HCT116 (cell line): Measurements from ENCODE around the gene SSH2. TPM values are rescaled to one million over a fixed set of nuclear protein-coding genes. Genes with fewer than 3 reads are reported as not detected.

Source experiments
- ATAC-seq: fragments of 200-7000 bp; cut with Tn5 transposase; 2 replicates; pipeline ENCODE4 v1.9.1; 2020; ENCODE audit warnings: mild to moderate bottlenecking, moderate library complexity
- BruUV-seq: library from RNA; stranded (reverse); fragments of 400-500 nt; replicated peaks from 2 replicates; lab custom pipeline; 2021; lab: Mats Ljungman, UMichigan
- CTCF ChIA-PET: fragments of 300-600 bp; sonication (Branson Sonifier 250); formaldehyde crosslinking; loops from one replicate; lab custom pipeline; 2021; ENCODE audit warnings: antibody characterized with exemption; lab: Charles Lee
- POLR2A ChIA-PET: fragments of 300-600, 350-600 bp; sonication (Branson Sonifier 250); formaldehyde crosslinking; loops from one replicate; lab custom pipeline; 2021; ENCODE audit warnings: antibody characterized with exemption; lab: Charles Lee
- RAD21 ChIA-PET, 2 experiments: fragments of 300-600 bp; sonication (Branson Sonifier 250); formaldehyde crosslinking; loops; one replicate each; lab custom pipeline; 2023; ENCODE audit warnings: low total read pairs in 2 of 2; ENCODE audit not compliant: uncharacterized antibody in 2 of 2, unreplicated experiment in 2 of 2, low non-redundant PET in 1 of 2; lab: Charles Lee
- DNase-seq: peaks from one replicate; pipeline ENCODE4 v3.0.0-alpha.2; 2010; ENCODE audit warnings: low read depth, low spot score
- H2AFZ ChIP-seq: fragments of 200-600 bp; shearing (Covaris generic), sonication (generic); 2 replicates; pipeline ENCODE4 v1.6.1; 2017; ENCODE audit warnings: low read depth, mixed run types, mixed read lengths, antibody characterized with exemption, low read length; ENCODE audit not compliant: poor library complexity, severe bottlenecking
- H3K27ac ChIP-seq: 2 replicates; pipeline ENCODE4 v1.5.1; 2012; ENCODE audit warnings: low read depth, low read length
- H3K27me3 ChIP-seq: fragments of 200-600 bp; sonication (generic); 2 replicates; pipeline ENCODE4 v1.6.1; 2016; ENCODE audit warnings: mixed run types, low read length, mixed read lengths; ENCODE audit not compliant: insufficient read depth
- H3K36me3 ChIP-seq, 2 experiments: fragments of 200-500 bp in 1 of 2; fragments of 200-600 bp in 1 of 2; sonication (Bioruptor generic) in 1 of 2; sonication (generic) in 1 of 2; 2 replicates each; pipeline versions ENCODE4 v1.5.1 to v1.6.1; 2014 to 2016; ENCODE audit warnings: low read length in 2 of 2, inconsistent platforms in 1 of 2, mixed read lengths in 1 of 2, mixed run types in 1 of 2; ENCODE audit not compliant: insufficient read depth in 2 of 2, control insufficient read depth in 1 of 2
- H3K4me1 ChIP-seq, 2 experiments: fragments of 200-600 bp in 1 of 2; sonication (generic) in 1 of 2; 2 replicates each; pipeline versions ENCODE4 v1.5.1 to v1.6.1; 2012 to 2017; ENCODE audit warnings: low read length in 2 of 2, inconsistent platforms in 1 of 2, mild to moderate bottlenecking in 1 of 2, mixed read lengths in 1 of 2, mixed run types in 1 of 2, moderate library complexity in 1 of 2; ENCODE audit not compliant: insufficient read depth in 2 of 2, control insufficient read depth in 1 of 2
- H3K4me2 ChIP-seq: fragments of 200-600 bp; sonication (generic); 2 replicates; pipeline ENCODE4 v1.6.1; 2017; ENCODE audit warnings: mixed run types, low read length, mixed read lengths
- H3K4me3 ChIP-seq, 2 experiments: fragments of 200-600 bp in 1 of 2; sonication (generic) in 1 of 2; replicated peaks in 1 of 2; 2 replicates each; pipeline ENCODE4 v1.5.1; 2011 to 2016; ENCODE audit warnings: low read length in 2 of 2, control low read depth in 1 of 2, low read depth in 1 of 2, mild to moderate bottlenecking in 1 of 2, mixed read lengths in 1 of 2, mixed run types in 1 of 2
- H3K79me2 ChIP-seq: fragments of 200-600 bp; sonication (generic); 2 replicates; pipeline ENCODE4 v1.6.1; 2017; ENCODE audit warnings: mild to moderate bottlenecking, mixed run types, low read length, moderate library complexity, mixed read lengths; ENCODE audit not compliant: insufficient read depth
- H3K9ac ChIP-seq: fragments of 200-600 bp; sonication (generic); 2 replicates; pipeline ENCODE4 v1.6.1; 2016; ENCODE audit warnings: low read length, mixed read lengths
- H3K9me2 ChIP-seq: fragments of 200-600 bp; sonication (generic), shearing (Covaris generic); 2 replicates; pipeline ENCODE4 v1.6.1; 2017; ENCODE audit warnings: mixed run types, mild to moderate bottlenecking, moderate library complexity; ENCODE audit not compliant: insufficient read depth
- H3K9me3 ChIP-seq, 2 experiments: fragments of 200-500 bp in 1 of 2; fragments of 200-600 bp in 1 of 2; sonication (Bioruptor generic) in 1 of 2; sonication (generic) in 1 of 2; 2 replicates each; pipeline ENCODE4 v1.6.1; 2014 to 2017; ENCODE audit warnings: low read length in 2 of 2, mixed read lengths in 2 of 2, inconsistent platforms in 1 of 2, low read depth in 1 of 2, mild to moderate bottlenecking in 1 of 2, mixed run types in 1 of 2, moderate library complexity in 1 of 2; ENCODE audit not compliant: control insufficient read depth in 1 of 2, insufficient read depth in 1 of 2
- H4K20me1 ChIP-seq: fragments of 200-600 bp; sonication (generic), shearing (Covaris generic); 2 replicates; pipeline ENCODE4 v1.6.1; 2017; ENCODE audit warnings: mixed run types, mild to moderate bottlenecking, moderate library complexity; ENCODE audit not compliant: insufficient read depth
- CBX3 ChIP-seq: IDR thresholded peaks from 2 replicates; pipeline ENCODE4 v1.6.1; 2012; ENCODE audit warnings: low read depth
- EGR1 ChIP-seq: IDR thresholded peaks from 2 replicates; pipeline ENCODE4 v1.6.1; 2012; ENCODE audit warnings: low read depth
- ELF1 ChIP-seq: IDR thresholded peaks from 2 replicates; pipeline ENCODE4 v1.6.1; 2012; ENCODE audit warnings: low read depth, borderline replicate concordance
- EZH2phosphoT487 ChIP-seq: fragments of 200-600 bp; IDR thresholded peaks from 2 replicates; pipeline ENCODE4 v1.6.1; 2018; ENCODE audit warnings: antibody characterized with exemption, borderline replicate concordance
- JUND ChIP-seq: IDR thresholded peaks from 2 replicates; pipeline ENCODE4 v1.6.1; 2012
- POLR2AphosphoS5 ChIP-seq: IDR thresholded peaks from 2 replicates; pipeline ENCODE4 v1.6.1; 2011; ENCODE audit warnings: mild to moderate bottlenecking, low read depth, low read length, moderate library complexity
- SRF ChIP-seq: IDR thresholded peaks from 2 replicates; pipeline ENCODE4 v1.6.1; 2012; ENCODE audit warnings: low read depth
- TCF7L2 ChIP-seq: IDR thresholded peaks from 2 replicates; pipeline ENCODE4 v1.7.0; 2011; ENCODE audit warnings: borderline replicate concordance, inconsistent platforms; ENCODE audit not compliant: insufficient read depth, insufficient read length; ENCODE audit errors: extremely low read depth
- ZNF274 ChIP-seq: fragments of 200-500 bp; sonication (Bioruptor generic); IDR thresholded peaks from 2 replicates; pipeline ENCODE4 v1.6.1; 2014; ENCODE audit warnings: mild to moderate bottlenecking, low read depth, low read length, inconsistent platforms
- intact Hi-C: fragments of 100-400 bp; cut with micrococcal nuclease; formaldehyde crosslinking; loops from 2 replicates; pipeline ENCODE4 v1.10.0; 2022
- total RNA-seq: library from RNA; stranded (reverse); gene quantifications from one replicate; pipeline ENCODE4 v1.2.1, GENCODE V29; 2021; ENCODE audit not compliant: unreplicated experiment
- TF ChIP-seq, protein P1 (sequence below): IDR thresholded peaks from 2 replicates; pipeline ENCODE4 v1.6.1; 2012
- TF ChIP-seq, protein P2 (sequence below): IDR thresholded peaks from 2 replicates; pipeline ENCODE4 v1.6.1; 2011; ENCODE audit warnings: mild to moderate bottlenecking, low read length, moderate library complexity; ENCODE audit not compliant: insufficient replicate concordance; ENCODE audit errors: extremely low read depth

Gene SSH2
- total RNA-seq, 1 experiment from 2014 or later: 17.0 TPM

DNA sequence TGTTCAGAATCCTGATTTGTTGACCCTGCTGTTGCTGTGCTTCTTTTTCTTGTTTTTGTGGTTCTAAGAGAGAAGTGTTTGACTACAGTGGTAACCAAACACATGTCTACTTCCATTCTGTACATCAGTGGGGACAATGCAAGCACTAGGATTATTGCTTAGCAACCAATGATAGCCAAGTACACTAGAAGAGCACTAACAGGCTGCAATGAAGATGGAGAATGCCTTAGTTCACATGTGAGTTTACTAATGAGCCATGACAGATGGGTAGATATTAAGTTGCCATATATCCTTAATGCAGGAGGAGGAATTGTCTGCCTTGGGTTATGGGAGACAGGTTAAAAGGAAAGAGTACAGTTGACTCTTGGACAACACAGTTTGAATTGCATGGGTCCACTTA is 19.7 kb upstream of the SSH2 start:
- CTCF ChIA-PET: interaction anchor here (1.4 kb wide), 1 partner anchor 18 kb away, joined by 8 read pairs; no protein-coding TSS in a partner anchor
- no TSS peak for BruUV-seq
- no peak overlapping the region for H3K4me3 ChIP-seq
- intact Hi-C loops: no loop called here
- DNase-seq: no peak
- ATAC-seq: no peak
- no peak for TF ChIP-seq JUND
- H2AFZ ChIP-seq: no peak overlapping the region
- RAD21 ChIA-PET: no interaction called here
- POLR2A ChIA-PET: no interaction called here
- H3K9ac ChIP-seq: no peak overlapping the region
- H3K27me3 ChIP-seq: no peaks in the 10 kb centered on the region
- no peaks in the 10 kb centered on the region for H3K79me2 ChIP-seq
- H3K4me2 ChIP-seq: no peak overlapping the region
- no peaks in the 10 kb centered on the region for H3K4me1 ChIP-seq
- H3K27ac ChIP-seq: no peak overlapping the region
- no peaks in the 10 kb centered on the region for H3K9me2 ChIP-seq
- H4K20me1 ChIP-seq: no peaks in the 10 kb centered on the region
- no peaks in the 10 kb centered on the region for H3K36me3 ChIP-seq
- H3K9me3 ChIP-seq: no peaks in the 10 kb centered on the region

- no peak overlapping the region for H3K4me3 ChIP-seq
- RAD21 ChIA-PET: no interaction called here
- no peaks in the 10 kb centered on the region for H3K36me3 ChIP-seq
- H3K4me2 ChIP-seq: no peak overlapping the region
- no peak overlapping the region for H2AFZ ChIP-seq
- DNase-seq: no peak
- no peaks in the 10 kb centered on the region for H3K9me2 ChIP-seq
- TF ChIP-seq POLR2AphosphoS5 (no peak), ZNF274 (no peak), ELF1 (no peak), SRF (no peak), TCF7L2 (no peak), EGR1 (no peak), CBX3 (no peak), EZH2phosphoT487 (no peak)
- TF ChIP-seq, protein P1, sequence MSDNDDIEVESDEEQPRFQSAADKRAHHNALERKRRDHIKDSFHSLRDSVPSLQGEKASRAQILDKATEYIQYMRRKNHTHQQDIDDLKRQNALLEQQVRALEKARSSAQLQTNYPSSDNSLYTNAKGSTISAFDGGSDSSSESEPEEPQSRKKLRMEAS: no peak
- TF ChIP-seq, protein P2, sequence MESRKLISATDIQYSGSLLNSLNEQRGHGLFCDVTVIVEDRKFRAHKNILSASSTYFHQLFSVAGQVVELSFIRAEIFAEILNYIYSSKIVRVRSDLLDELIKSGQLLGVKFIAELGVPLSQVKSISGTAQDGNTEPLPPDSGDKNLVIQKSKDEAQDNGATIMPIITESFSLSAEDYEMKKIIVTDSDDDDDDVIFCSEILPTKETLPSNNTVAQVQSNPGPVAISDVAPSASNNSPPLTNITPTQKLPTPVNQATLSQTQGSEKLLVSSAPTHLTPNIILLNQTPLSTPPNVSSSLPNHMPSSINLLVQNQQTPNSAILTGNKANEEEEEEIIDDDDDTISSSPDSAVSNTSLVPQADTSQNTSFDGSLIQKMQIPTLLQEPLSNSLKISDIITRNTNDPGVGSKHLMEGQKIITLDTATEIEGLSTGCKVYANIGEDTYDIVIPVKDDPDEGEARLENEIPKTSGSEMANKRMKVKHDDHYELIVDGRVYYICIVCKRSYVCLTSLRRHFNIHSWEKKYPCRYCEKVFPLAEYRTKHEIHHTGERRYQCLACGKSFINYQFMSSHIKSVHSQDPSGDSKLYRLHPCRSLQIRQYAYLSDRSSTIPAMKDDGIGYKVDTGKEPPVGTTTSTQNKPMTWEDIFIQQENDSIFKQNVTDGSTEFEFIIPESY: no peak
- POLR2A ChIA-PET: no interaction called here
- ATAC-seq: no peak
- no peaks in the 10 kb centered on the region for H4K20me1 ChIP-seq
- CTCF ChIA-PET: interaction anchor here (1.4 kb wide), 1 partner anchor 17 kb away, joined by 8 read pairs; no protein-coding TSS in a partner anchor
- BruUV-seq: no TSS peak
- no peaks in the 10 kb centered on the region for H3K9me3 ChIP-seq
- no peaks in the 10 kb centered on the region for H3K79me2 ChIP-seq
- H3K9ac ChIP-seq: no peak overlapping the region
- no peak overlapping the region for H3K27ac ChIP-seq
- H3K4me1 ChIP-seq: no peaks in the 10 kb centered on the region
- intact Hi-C loops: no loop called here
- H3K27me3 ChIP-seq: no peaks in the 10 kb centered on the region
Measured at GRCh38 chr17:29948448-29949215, 18.6 kb upstream of the SSH2 start.
